Measurements from ENCODE around the gene NKD2. TPM values are rescaled to one million over a fixed set of nuclear protein-coding genes. Genes with fewer than 3 reads are reported as not detected.

NKD2 gene
- under 1 TPM in 2 of 5 donors, not detected in 3; 0.18 to 0.23 TPM for total RNA-seq
- total RNA-seq (2013) = not detected
- 0 to 4.0 (median 0.34) reads per million in 29 experiments for total RNA-seq

DNA sequence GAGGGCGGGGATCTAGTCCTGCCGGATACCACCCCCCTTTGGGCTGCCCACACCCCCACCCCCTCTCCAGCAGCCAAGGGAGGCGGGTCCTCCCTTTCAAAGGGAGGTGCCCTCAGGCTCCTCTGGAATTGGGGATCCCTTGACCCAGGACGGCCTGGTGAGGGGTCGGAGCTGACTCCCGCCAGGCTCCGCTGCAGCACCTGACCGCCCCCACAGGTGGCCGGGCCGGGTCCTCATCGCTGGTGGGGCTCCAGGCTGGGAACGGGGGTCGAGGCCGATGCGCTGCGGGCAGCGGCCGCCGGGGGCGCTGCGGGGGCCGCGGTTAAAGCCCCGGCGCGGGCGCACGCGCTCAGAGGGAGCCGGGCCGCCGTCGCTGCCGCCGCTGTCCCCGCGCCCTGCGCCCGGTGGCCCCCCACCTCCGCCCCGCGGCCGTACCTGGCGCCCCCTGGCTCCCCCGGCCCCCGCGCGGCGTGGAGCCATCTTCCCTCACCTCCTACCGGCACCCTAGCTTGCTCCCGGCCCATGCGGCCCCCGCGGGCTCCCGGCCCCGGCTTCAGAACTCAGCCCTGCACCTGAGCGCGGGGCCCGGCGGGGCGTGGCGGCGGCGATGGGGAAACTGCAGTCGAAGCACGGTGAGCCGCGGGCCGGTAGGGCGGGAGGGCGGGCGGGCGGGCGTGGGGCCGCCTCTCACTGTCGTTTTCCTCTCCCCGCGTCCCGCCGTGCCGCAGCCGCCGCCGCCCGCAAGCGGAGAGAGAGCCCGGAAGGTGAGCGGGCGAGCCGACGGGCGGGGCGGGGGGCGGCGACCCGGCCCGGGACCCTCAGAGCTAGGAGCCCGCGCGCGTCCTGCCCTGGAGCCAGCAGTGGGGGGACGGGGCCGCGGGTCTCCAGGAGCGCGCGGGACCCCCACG lies at the start of gene NKD2:
TSS of gene NKD2 (plus strand) at position 352 of the 908 bp plus-strand sequence. CDS start at position 608, 256 bp downstream.
- CTCF ChIA-PET = interaction anchor here in 1 of 2 donors (0.6 to 1.8 kb wide), 3 partner anchors 24 to 639 kb away, joined by 3 to 4 read pairs (median 4); no protein-coding TSS in a partner anchor
- H3K36me3 Mint-ChIP-seq = no peaks in the 10 kb centered on the region
- peak; percentile 59 to 74 (median 63) for ATAC-seq (replicated peaks in 1 of 4)
- WGBS (ENCODE audit: insufficient coverage) = 2% methylated on average over 83 of the region's 108 CpGs
- H3K4me3 Mint-ChIP-seq = peak within 1 kb of the TSS; percentile 11 to 75 (median 50)
- POLR2A ChIA-PET = no interaction called here
- H3K27ac Mint-ChIP-seq = no peak within 1 kb of the TSS
- no peak within 1 kb of the TSS for H3K27ac ChIP-seq (ENCODE audit: low read length)
- peaks cover 6 to 33% of the 10 kb centered on the region in 2 experiments for H3K4me1 ChIP-seq (ENCODE audit: control insufficient read depth in 1 of 2, extremely low read depth in 1 of 2, insufficient read depth in 2 of 2, low read length in 2 of 2)
- H3K27me3 ChIP-seq (replicated peaks in 1 of 2; ENCODE audit: control insufficient read depth in 2 of 2, extremely low read depth in 1 of 2, insufficient read depth in 2 of 2, low read length in 1 of 2) = peaks cover 6 to 89% of the 10 kb centered on the region in 2 experiments
- peaks cover 9 to 29% (median 17%) of the 10 kb centered on the region in 3 donors for H3K4me1 Mint-ChIP-seq
- H3K9me3 ChIP-seq = no peaks in the 10 kb centered on the region
- no peaks in the 10 kb centered on the region for H3K9me3 Mint-ChIP-seq
- peak in 15 of 35 experiments; percentile 5 to 63 (median 38) for DNase-seq
- H3K27me3 Mint-ChIP-seq = peaks cover 23 to 53% of the 10 kb centered on the region in 2 donors
- H3K36me3 ChIP-seq (ENCODE audit: control insufficient read depth in 2 of 2, extremely low read depth in 1 of 2, insufficient read depth in 1 of 2, low read length in 1 of 2) = no peaks in the 10 kb centered on the region
- H3K4me3 ChIP-seq (ENCODE audit: control insufficient read depth in 1 of 2, extremely low read depth in 1 of 2, low read length in 1 of 2) = peak within 1 kb of the TSS in 1 of 2 donors; percentile 40

- no peak for DNase-seq
- ATAC-seq (replicated peaks in 1 of 4) = no peak
- H3K27me3 ChIP-seq (replicated peaks in 1 of 2; ENCODE audit: control insufficient read depth in 2 of 2, extremely low read depth in 1 of 2, insufficient read depth in 2 of 2, low read length in 1 of 2) = peaks cover 0 to 80% of the 10 kb centered on the region in 2 experiments
- H3K4me3 Mint-ChIP-seq = no peak overlapping the region
- H3K27ac ChIP-seq (ENCODE audit: low read length) = no peak overlapping the region
- ChIA-PET CTCF (no interaction called here), POLR2A (no interaction called here)
- H3K36me3 Mint-ChIP-seq = no peaks in the 10 kb centered on the region
- 83% methylated on average over 38 of the region's 47 CpGs for WGBS (ENCODE audit: insufficient coverage)
- no peaks in the 10 kb centered on the region for H3K9me3 Mint-ChIP-seq
- H3K36me3 ChIP-seq (ENCODE audit: control insufficient read depth in 2 of 2, extremely low read depth in 1 of 2, insufficient read depth in 1 of 2, low read length in 1 of 2) = no peaks in the 10 kb centered on the region
- peaks cover 15 to 40% of the 10 kb centered on the region in 2 donors for H3K27me3 Mint-ChIP-seq
- H3K4me3 ChIP-seq (ENCODE audit: control insufficient read depth in 1 of 2, extremely low read depth in 1 of 2, low read length in 1 of 2) = no peak overlapping the region
- peaks cover 15 to 44% of the 10 kb centered on the region in 2 experiments for H3K4me1 ChIP-seq (ENCODE audit: control insufficient read depth in 1 of 2, extremely low read depth in 1 of 2, insufficient read depth in 2 of 2, low read length in 2 of 2)
- no peak overlapping the region for H3K27ac Mint-ChIP-seq
- peaks cover 34 to 36% (median 34%) of the 10 kb centered on the region in 3 donors for H3K4me1 Mint-ChIP-seq
- H3K9me3 ChIP-seq = no peaks in the 10 kb centered on the region
These were observed 48.7 kb upstream of the NKD2 start for GRCh38 chr5:959581-960531.

DNA sequence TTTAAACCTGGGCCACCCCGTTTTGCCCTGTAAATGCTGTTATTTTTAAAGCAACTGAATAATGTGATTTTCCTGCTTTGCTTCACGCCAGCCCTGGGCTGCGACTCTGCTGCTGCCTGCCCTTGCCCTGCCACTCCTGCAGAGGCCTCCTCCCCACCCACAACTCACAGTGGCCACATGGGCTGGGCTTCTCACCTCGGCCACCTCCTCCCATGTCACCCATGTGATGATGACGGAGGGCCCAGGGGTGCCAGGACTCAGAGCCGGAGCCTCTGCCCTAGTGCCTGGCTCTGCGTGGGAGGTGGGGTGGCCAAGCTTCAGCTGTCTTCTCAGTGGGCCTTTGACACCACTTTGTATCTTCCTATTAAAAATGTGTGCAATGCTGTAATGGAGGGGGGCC lies 48.1 kb upstream of the NKD2 start:
- ChIA-PET POLR2A (no interaction called here), CTCF (no interaction called here)
- H3K4me3 Mint-ChIP-seq = no peak overlapping the region
- peaks cover 33 to 34% (median 34%) of the 10 kb centered on the region in 3 donors for H3K4me1 Mint-ChIP-seq
- no peak for ATAC-seq (replicated peaks in 1 of 4)
- WGBS (ENCODE audit: insufficient coverage) = 78% methylated on average over 6 of the region's 7 CpGs
- H3K36me3 Mint-ChIP-seq = no peaks in the 10 kb centered on the region
- H3K27ac Mint-ChIP-seq = no peak overlapping the region
- Histone ChIP-seq H3K27ac (ENCODE audit: low read length) (no peak overlapping the region), H3K36me3 (ENCODE audit: control insufficient read depth in 2 of 2, extremely low read depth in 1 of 2, insufficient read depth in 1 of 2, low read length in 1 of 2) (no peaks in the 10 kb centered on the region), H3K9me3 (no peaks in the 10 kb centered on the region), H3K27me3 (replicated peaks in 1 of 2; ENCODE audit: control insufficient read depth in 2 of 2, extremely low read depth in 1 of 2, insufficient read depth in 2 of 2, low read length in 1 of 2) (peaks cover 0 to 82% of the 10 kb centered on the region in 2 experiments), H3K4me1 (ENCODE audit: control insufficient read depth in 1 of 2, extremely low read depth in 1 of 2, insufficient read depth in 2 of 2, low read length in 2 of 2) (peaks cover 15 to 45% of the 10 kb centered on the region in 2 experiments), H3K4me3 (ENCODE audit: control insufficient read depth in 1 of 2, extremely low read depth in 1 of 2, low read length in 1 of 2) (no peak overlapping the region)
- H3K27me3 Mint-ChIP-seq = peaks cover 16 to 40% of the 10 kb centered on the region in 2 donors
- H3K9me3 Mint-ChIP-seq = no peaks in the 10 kb centered on the region
- no peak for DNase-seq

GRCh38 chr5:961002-961710 lies 47.4 kb upstream of the NKD2 start:
- H3K27ac ChIP-seq (ENCODE audit: low read length) = no peak overlapping the region
- no peak for DNase-seq
- H3K4me1 Mint-ChIP-seq = peaks cover 32 to 34% (median 34%) of the 10 kb centered on the region in 3 donors
- ATAC-seq (replicated peaks in 1 of 4) = no peak
- H3K4me3 ChIP-seq (ENCODE audit: control insufficient read depth in 1 of 2, extremely low read depth in 1 of 2, low read length in 1 of 2) = no peak overlapping the region
- peaks cover 15 to 44% of the 10 kb centered on the region in 2 experiments for H3K4me1 ChIP-seq (ENCODE audit: control insufficient read depth in 1 of 2, extremely low read depth in 1 of 2, insufficient read depth in 2 of 2, low read length in 2 of 2)
- peaks cover 0 to 82% of the 10 kb centered on the region in 2 experiments for H3K27me3 ChIP-seq (replicated peaks in 1 of 2; ENCODE audit: control insufficient read depth in 2 of 2, extremely low read depth in 1 of 2, insufficient read depth in 2 of 2, low read length in 1 of 2)
- ChIA-PET CTCF (no interaction called here), POLR2A (no interaction called here)
- H3K36me3 ChIP-seq (ENCODE audit: control insufficient read depth in 2 of 2, extremely low read depth in 1 of 2, insufficient read depth in 1 of 2, low read length in 1 of 2) = no peaks in the 10 kb centered on the region
- H3K9me3 Mint-ChIP-seq = no peaks in the 10 kb centered on the region
- H3K9me3 ChIP-seq = no peaks in the 10 kb centered on the region
- WGBS (ENCODE audit: insufficient coverage) = 88% methylated on average over 27 of the region's 27 CpGs
- H3K4me3 Mint-ChIP-seq = no peak overlapping the region
- peaks cover 17 to 42% of the 10 kb centered on the region in 2 donors for H3K27me3 Mint-ChIP-seq
- no peak overlapping the region for H3K27ac Mint-ChIP-seq
- no peaks in the 10 kb centered on the region for H3K36me3 Mint-ChIP-seq

DNA sequence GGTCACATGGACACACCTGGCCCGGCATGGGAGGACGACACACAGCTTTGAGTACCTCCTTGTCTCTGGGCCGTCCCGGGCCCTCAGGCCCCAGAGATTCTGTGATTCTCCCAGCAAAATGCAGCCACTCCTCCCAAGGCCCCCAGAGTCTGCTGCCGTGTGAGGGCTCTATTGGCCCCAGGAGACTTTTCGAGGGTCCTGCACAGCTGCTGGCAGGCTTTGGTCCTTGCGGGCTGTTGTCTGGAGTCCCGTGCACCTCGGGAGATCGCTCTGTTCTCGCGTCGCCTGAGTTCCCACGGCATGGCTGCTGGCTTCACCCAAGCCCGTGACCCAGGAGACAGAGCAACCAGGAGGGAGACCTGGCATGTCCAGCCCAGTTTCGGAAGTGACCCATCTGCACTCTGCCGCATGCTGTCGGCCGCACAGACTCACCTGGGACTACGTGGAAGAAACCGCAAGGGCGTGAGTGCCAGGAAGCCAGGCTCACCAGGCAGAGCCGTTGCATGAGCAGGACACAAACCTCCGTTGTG lies 46.8 kb upstream of the NKD2 start:
- H3K4me1 Mint-ChIP-seq = peaks cover 30 to 32% (median 31%) of the 10 kb centered on the region in 3 donors

More for the DNA sequence above, 46.8 kb upstream of the NKD2 start:
- DNase-seq (no peak), ATAC-seq (replicated peaks in 1 of 4) (no peak)
- Mint-ChIP-seq H3K27ac (no peak overlapping the region), H3K36me3 (no peaks in the 10 kb centered on the region), H3K27me3 (peaks cover 18 to 42% of the 10 kb centered on the region in 2 donors), H3K9me3 (no peaks in the 10 kb centered on the region), H3K4me3 (no peak overlapping the region)
- CTCF ChIA-PET = no interaction called here
- Histone ChIP-seq H3K27me3 (replicated peaks in 1 of 2; ENCODE audit: control insufficient read depth in 2 of 2, extremely low read depth in 1 of 2, insufficient read depth in 2 of 2, low read length in 1 of 2) (peaks cover 0 to 82% of the 10 kb centered on the region in 2 experiments), H3K4me3 (ENCODE audit: control insufficient read depth in 1 of 2, extremely low read depth in 1 of 2, low read length in 1 of 2) (no peak overlapping the region), H3K27ac (ENCODE audit: low read length) (no peak overlapping the region), H3K4me1 (ENCODE audit: control insufficient read depth in 1 of 2, extremely low read depth in 1 of 2, insufficient read depth in 2 of 2, low read length in 2 of 2) (peaks cover 15 to 37% of the 10 kb centered on the region in 2 experiments), H3K36me3 (ENCODE audit: control insufficient read depth in 2 of 2, extremely low read depth in 1 of 2, insufficient read depth in 1 of 2, low read length in 1 of 2) (no peaks in the 10 kb centered on the region), H3K9me3 (no peaks in the 10 kb centered on the region)
- 90% methylated on average over 24 of the region's 24 CpGs for WGBS (ENCODE audit: insufficient coverage)
- POLR2A ChIA-PET = no interaction called here

All from T-cell (primary cell).